HFF-Myc (cell line): Measurements from ENCODE around the gene SARS2.
"Not testable (repeated sequence)": the region's sequence is repeated elsewhere in the genome, so short reads cannot be mapped to it uniquely, and the experiment has no call there.

Experiments
- DNase-seq: peaks from one replicate; pipeline ENCODE4 v3.0.0-alpha.2; 2011; ENCODE audit warnings: low read depth; ENCODE audit errors: extremely low read depth
- H3K4me3 ChIP-seq: replicated peaks from 2 replicates; pipeline ENCODE4 v1.5.1; 2011; ENCODE audit warnings: low read depth, mild to moderate bottlenecking, control low read depth, low read length
- CTCF ChIP-seq: IDR thresholded peaks from 2 replicates; pipeline ENCODE4 v1.5.1; 2012; ENCODE audit warnings: mild to moderate bottlenecking, low read depth, low read length, control low read depth; ENCODE audit errors: missing control alignments

Gene SARS2

GRCh38 chr19:38890686-38891085 is 39.9 kb downstream of the SARS2 start:
- TF ChIP-seq CTCF = no peak
- no peak overlapping the region for H3K4me3 ChIP-seq
- no peak for DNase-seq

GRCh38 chr19:38889803-38890202 is 40.8 kb downstream of the SARS2 start:
- no peak for DNase-seq
- TF ChIP-seq CTCF = no peak
- no peak overlapping the region for H3K4me3 ChIP-seq

- no peak for DNase-seq
- TF ChIP-seq CTCF = no peak
Measured at GRCh38 chr19:38888876-38889275, 41.7 kb downstream of the SARS2 start.

GRCh38 chr19:38884691-38885090 is 45.9 kb downstream of the SARS2 start:
- not testable (repeated sequence) for DNase-seq, H3K4me3 ChIP-seq

More at GRCh38 chr19:38888876-38889275, 41.7 kb downstream of the SARS2 start:
- no peak overlapping the region for H3K4me3 ChIP-seq

- no peak for DNase-seq
- no peak overlapping the region for H3K4me3 ChIP-seq
- TF ChIP-seq CTCF = no peak
Measured at GRCh38 chr19:38883286-38883685, 47.3 kb downstream of the SARS2 start.

GRCh38 chr19:38880882-38881609 is 49.5 kb downstream of the SARS2 start:
- no peak for TF ChIP-seq CTCF
- DNase-seq = no peak
- no peak overlapping the region for H3K4me3 ChIP-seq

- TF ChIP-seq CTCF = no peak
- H3K4me3 ChIP-seq = no peak overlapping the region
- no peak for DNase-seq
Measured at GRCh38 chr19:38880076-38880881, 50.3 kb downstream of the SARS2 start.
